NCI-H524 treated with DMSO at 0.1 percent for 48 hours (cell line): ENCODE data around the gene ZNF296.

Experiments
- DNase-seq: peaks from one replicate; lab custom pipeline; 2025; lab: John Stamatoyannopoulos, UW

The ZNF296 gene

GRCh38 chr19:45057444-45057843 is 18.8 kb downstream of the ZNF296 start:
- no peak for DNase-seq

GRCh38 chr19:45056831-45057230 is 19.4 kb downstream of the ZNF296 start:
- DNase-seq = no peak

GRCh38 chr19:45051929-45052579 is 24.2 kb downstream of the ZNF296 start:
- no peak for DNase-seq

GRCh38 chr19:45050036-45050435 is 26.2 kb downstream of the ZNF296 start:
- DNase-seq = no peak

- no peak for DNase-seq
Measured at GRCh38 chr19:45049073-45049736, 27.1 kb downstream of the ZNF296 start.

GRCh38 chr19:45047188-45047797 is 29.0 kb downstream of the ZNF296 start:
- DNase-seq = no peak

GRCh38 chr19:45046355-45046754 is 29.9 kb downstream of the ZNF296 start:
- no peak for DNase-seq

GRCh38 chr19:45045671-45046353 is 30.5 kb downstream of the ZNF296 start:
- no peak for DNase-seq

GRCh38 chr19:45041125-45041524 is 35.2 kb downstream of the ZNF296 start:
- no peak for DNase-seq

GRCh38 chr19:45040059-45040771 is 36.1 kb downstream of the ZNF296 start:
- DNase-seq = no peak

- peak; percentile 3 for DNase-seq
Measured at GRCh38 chr19:45038931-45039893, 37.1 kb downstream of the ZNF296 start, which contains the start of gene CLASRP. CLASRP (plus strand) TSS chr19:45039045; CDS start chr19:45040213, 1,168 bp downstream.

- DNase-seq = no peak
Measured at GRCh38 chr19:45037393-45038169, 38.7 kb downstream of the ZNF296 start.

GRCh38 chr19:45035755-45036154 is 40.5 kb downstream of the ZNF296 start:
- no peak for DNase-seq

- no peak for DNase-seq
Measured at GRCh38 chr19:45032421-45032820, 43.9 kb downstream of the ZNF296 start.

- no peak for DNase-seq
Measured at GRCh38 chr19:45030825-45031224, 45.5 kb downstream of the ZNF296 start.

- no peak for DNase-seq
Measured at GRCh38 chr19:45027371-45027770, 48.9 kb downstream of the ZNF296 start.

- DNase-seq = no peak
Measured at GRCh38 chr19:45025264-45025663, 51.0 kb downstream of the ZNF296 start.

- DNase-seq = no peak
Measured at GRCh38 chr19:45023048-45023447, 53.2 kb downstream of the ZNF296 start.

GRCh38 chr19:45021971-45022370 is 54.3 kb downstream of the ZNF296 start:
- no peak for DNase-seq
